Stimulated activated CD4-positive, alpha-beta T cell treated with anti-CD3 and anti-CD28 coated beads, Interleukin-12 subunit alpha, Interleukin-12 subunit beta, amount 100 ng/mL, for 24 hours (primary cell): ENCODE measurements around the gene PPM1F.
"Not testable (repeated sequence)": the region's sequence is repeated elsewhere in the genome, so short reads cannot be mapped to it uniquely, and the experiment has no call there.

Source experiments
- DNase-seq, 2 experiments: peaks; one replicate each; pipeline ENCODE4 v3.0.0-alpha.2; 2020; ENCODE audit warnings: low read depth in 2 of 2

PPM1F gene

GRCh38 chr22:21921184-21921721 is 31.4 kb downstream of the PPM1F start:
- DNase-seq, result no peak

GRCh38 chr22:21920341-21921183 is 32.1 kb downstream of the PPM1F start:
- no peak for DNase-seq

GRCh38 chr22:21919526-21920307 is 32.9 kb downstream of the PPM1F start:
- no peak for DNase-seq

GRCh38 chr22:21918466-21919185 is 34.0 kb downstream of the PPM1F start:
- DNase-seq, result no peak

- no peak for DNase-seq
Measured at GRCh38 chr22:21917959-21918261, 34.7 kb downstream of the PPM1F start.

- no peak for DNase-seq
Measured at GRCh38 chr22:21917181-21917958, 35.3 kb downstream of the PPM1F start.

- DNase-seq, result no peak
Measured at GRCh38 chr22:21916309-21916918, 36.2 kb downstream of the PPM1F start.

- no peak for DNase-seq
Measured at GRCh38 chr22:21915624-21916308, 36.9 kb downstream of the PPM1F start.

GRCh38 chr22:21914033-21914642 is 38.5 kb downstream of the PPM1F start:
- not testable (repeated sequence) for DNase-seq

- not testable (repeated sequence) for DNase-seq
Measured at GRCh38 chr22:21910367-21910766, 42.3 kb downstream of the PPM1F start.

- no peak for DNase-seq
Measured at GRCh38 chr22:21909871-21910270, 42.8 kb downstream of the PPM1F start.

- no peak for DNase-seq
Measured at GRCh38 chr22:21907638-21908522, 44.8 kb downstream of the PPM1F start.

GRCh38 chr22:21905234-21905633 is 47.4 kb downstream of the PPM1F start:
- not testable (repeated sequence) for DNase-seq

GRCh38 chr22:21904250-21904789 is 48.3 kb downstream of the PPM1F start:
- DNase-seq, result no peak

GRCh38 chr22:21903283-21903682 is 49.4 kb downstream of the PPM1F start:
- no peak for DNase-seq

- no peak for DNase-seq
Measured at GRCh38 chr22:21902296-21903087, 50.2 kb downstream of the PPM1F start.

- no peak for DNase-seq
Measured at GRCh38 chr22:21898354-21898896, 54.2 kb downstream of the PPM1F start.
